Measurements from ENCODE around the gene RNF13.
"Not testable (repeated sequence)": the region's sequence is repeated elsewhere in the genome, so short reads cannot be mapped to it uniquely, and the experiment has no call there.

RNF13 gene

DNA sequence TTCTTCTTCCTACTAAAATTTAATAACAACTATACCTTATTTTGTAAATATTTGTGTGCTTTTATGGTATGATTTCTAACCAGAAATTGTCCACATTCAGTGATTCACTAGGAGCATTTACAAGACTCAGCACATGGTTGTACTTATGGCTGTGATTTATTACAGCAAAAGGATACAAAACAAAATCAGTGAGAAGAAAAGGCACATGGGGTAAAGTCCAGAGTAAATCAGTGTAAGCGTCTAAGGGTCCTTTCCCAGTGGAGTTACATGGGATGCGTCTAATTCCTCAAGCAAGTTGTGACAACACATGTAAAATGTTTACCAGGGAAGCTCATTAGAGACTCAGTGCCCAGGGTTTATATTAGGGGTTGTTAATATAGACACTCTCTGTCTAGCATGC is 31.1 kb downstream of the RNF13 start:
- DNase-seq: no peak

DNA sequence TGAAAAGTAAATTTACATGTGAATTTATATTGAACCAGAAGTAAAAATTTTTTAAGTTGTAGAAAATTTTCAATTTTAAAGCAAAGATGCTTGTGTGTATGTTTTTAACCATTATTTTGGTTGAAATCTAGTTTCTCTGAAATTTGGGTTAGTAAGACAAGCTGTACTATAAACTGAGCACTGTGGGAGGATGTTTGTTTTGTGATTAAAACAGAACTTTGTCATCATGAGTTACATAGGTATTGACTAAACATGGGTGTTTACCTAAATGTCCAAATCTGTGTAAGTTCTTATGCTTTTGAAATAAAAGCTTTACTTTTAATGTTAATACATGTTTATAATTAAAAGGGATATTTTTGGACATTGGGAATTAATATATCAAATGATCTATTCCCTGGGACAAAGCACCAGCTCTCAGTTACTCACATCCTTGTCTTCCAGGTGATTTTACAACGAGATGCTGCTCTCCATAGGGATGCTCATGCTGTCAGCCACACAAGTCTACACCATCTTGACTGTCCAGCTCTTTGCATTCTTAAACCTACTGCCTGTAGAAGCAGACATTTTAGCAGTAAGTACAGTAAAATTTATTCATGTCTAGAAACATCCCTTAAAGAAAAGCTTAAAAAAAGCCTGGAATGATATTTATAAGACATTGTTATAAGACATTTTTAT is 32.7 kb downstream of the RNF13 start:
- DNase-seq: no peak

DNA sequence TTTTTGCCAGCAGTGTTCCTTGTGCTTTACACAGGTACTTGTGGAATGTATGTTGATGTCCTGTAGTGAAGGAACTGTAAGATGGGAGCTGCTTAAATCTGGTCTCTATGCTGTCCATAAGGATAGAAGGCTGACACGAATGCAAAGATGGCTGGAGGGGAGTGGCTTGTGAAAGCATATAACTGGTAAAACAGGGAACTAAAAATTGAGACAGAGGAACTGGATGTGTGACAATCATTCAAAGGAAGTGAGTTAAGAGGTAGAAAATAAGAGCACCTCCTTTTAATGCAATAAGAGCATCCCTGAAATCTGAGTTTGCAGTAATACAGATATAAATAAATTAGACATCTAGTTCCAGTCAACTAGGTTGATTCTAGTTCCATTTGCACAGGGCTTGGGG is 35.2 kb downstream of the RNF13 start:
- no peak for DNase-seq

DNA sequence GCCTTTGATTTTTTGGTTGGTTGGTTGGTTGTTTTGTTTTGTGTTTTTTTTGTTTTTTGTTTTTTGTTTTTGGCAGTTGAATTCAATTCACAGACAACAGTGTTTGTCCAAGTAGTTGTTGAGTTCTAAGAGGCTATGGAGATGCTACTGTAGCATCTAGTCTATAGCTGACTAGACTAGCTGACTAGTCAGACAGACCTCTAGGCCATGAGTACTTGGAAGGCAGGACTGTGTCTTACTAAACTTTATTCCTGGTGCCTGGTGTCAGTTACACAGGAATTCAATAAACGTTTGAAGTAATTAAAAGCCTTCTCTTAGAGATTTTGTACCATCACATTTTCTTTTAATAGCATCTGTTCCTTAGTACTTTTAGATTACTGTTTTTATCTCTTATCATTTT is 35.7 kb downstream of the RNF13 start:
- no peak for DNase-seq

- no peak for DNase-seq
Measured at GRCh38 chr3:149850787-149851584, 38.0 kb downstream of the RNF13 start.

DNA sequence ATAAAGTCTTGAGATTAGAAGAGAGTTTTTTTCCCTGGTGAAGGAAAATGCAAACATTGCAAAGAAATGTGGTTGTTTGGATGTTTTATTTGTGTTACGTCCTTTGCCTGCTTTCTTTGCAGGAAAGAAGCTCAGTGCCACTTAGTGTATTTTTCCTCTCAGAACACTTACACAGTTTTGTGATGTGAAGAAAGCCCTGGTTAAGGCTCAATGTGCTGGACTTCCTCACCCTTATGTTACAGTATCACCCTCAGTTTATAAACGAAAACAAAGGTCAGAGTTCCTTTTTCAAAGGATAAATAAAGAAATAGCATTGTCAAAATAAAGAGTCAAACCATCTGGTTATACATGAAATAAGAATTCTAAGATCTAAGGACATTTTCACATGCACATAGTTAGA is 45.9 kb downstream of the RNF13 start:
- no peak for DNase-seq

DNA sequence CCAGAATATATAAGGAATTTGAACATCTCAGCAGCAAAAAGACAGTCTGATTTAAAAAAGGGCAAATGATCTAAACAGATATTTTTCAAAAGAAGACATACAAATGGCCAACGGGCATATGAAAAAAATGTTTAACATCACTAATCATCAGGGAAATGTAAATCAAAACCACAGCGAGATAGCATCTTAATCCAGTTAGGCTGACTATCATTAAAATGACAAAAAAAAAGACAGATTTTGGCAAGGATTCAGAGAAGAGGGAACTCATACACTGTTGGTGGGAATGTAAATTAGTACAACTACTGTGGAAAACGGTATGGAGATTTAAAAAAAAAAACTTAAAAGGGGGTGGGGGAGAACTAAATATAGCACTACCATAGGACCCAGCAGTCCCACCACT is 47.9 kb downstream of the RNF13 start:
- no peak for DNase-seq

- DNase-seq: no peak
Measured at GRCh38 chr3:149867563-149867962, 54.5 kb downstream of the RNF13 start.

- DNase-seq: no peak
Measured at GRCh38 chr3:149871855-149872254, 58.8 kb downstream of the RNF13 start.

DNA sequence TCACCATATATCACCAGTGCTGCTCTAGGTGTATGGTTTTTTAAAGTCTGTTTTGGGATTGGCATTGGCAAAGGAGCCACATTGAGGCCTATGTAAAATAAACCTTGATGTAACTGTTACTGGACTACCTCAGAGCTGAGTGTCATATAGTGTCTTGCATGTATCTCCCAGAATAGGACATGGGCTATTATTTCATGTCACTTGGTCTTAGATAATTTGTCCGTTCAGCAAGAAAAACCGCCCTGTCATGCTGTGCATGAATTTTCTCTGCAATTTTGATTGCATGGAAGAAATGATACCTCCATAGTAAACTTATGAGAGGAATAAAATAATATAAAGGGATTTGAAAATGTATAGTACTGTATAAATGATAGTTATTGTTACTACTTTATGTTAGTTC is 59.6 kb downstream of the RNF13 start:
- DNase-seq: no peak

DNA sequence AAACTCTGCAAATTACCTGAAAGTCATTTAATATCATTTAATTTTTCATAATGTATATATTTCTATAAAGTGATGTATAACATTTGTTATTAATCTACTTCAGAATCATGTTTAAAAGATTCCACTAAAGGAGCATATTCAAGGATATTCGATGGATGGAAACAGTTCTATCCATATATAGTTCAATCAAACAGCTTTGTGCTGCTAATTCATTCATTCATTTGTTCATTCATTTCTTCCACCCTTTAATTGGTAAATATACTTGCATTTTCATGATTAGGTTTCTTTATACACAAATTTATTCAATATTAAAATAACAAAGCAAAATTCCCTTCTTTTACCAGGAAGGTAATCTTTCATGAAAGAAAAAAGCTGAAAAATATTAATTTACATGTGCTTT is 64.7 kb downstream of the RNF13 start:
- no peak for DNase-seq

DNA sequence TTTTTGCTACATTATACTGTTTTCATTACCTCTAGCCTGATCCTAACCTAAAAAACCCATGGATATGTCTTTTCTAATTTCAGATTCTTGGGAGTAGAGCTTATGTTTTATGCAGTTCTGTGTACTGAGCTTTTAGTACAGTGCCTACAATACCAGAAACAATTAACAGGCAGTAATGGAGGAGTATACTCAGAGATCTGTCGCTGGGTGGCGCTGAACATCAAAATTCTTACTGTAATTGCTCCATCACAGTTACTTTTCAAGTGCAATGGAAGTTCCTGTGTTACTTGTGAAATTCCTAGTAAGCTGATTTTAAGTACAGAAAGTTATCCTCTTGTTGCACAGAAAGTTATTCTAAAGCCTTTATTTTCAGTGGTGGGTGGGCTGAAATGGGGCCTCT is 66.9 kb downstream of the RNF13 start:
- peak; percentile 48 for DNase-seq

- no peak for DNase-seq
Measured at GRCh38 chr3:149881879-149882278, 68.9 kb downstream of the RNF13 start.

GRCh38 chr3:149883134-149883533 is 70.1 kb downstream of the RNF13 start:
- no peak for DNase-seq

DNA sequence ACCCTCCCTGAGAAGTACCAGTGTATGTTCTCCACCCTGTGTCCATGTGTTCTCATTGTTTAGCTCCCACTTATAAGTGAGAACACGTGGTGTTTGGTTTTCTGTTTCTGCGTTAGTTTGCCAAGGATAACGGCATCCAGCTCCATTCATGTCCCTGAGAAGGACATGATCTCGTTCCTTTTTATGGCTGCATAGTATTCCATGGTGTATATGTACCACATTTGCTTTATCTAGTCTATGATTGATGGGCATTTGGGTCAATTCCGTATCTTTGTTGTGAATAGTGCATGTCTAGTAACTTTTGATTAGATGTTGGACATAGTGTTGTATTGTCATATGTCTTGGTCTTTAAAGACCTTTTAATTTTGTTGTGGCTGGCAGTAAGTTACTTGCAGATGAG is 70.8 kb downstream of the RNF13 start:
- not testable (repeated sequence) for DNase-seq

GRCh38 chr3:149884848-149885247 is 71.8 kb downstream of the RNF13 start:
- DNase-seq: not testable (repeated sequence)

DNA sequence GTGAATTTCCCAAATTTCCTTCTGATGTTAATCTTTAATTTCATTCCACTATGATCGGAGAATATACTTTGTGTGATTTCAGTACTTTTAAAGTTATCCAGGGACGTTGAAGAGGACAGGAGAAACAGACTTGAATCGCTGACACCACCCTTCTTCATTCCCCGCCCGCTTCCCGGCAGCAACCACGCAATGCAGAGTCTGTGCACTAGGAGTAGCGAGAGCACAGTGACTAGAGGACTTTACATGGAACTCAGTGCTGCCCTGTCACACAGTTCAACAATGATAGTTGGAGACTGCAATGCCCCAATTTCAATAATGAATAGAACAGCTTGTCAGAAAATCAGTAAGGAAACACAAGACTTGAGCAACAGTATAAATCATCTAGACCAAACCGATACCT is 73.9 kb downstream of the RNF13 start:
- no peak for DNase-seq

GRCh38 chr3:149891621-149892020 is 78.6 kb downstream of the RNF13 start:
- no peak for DNase-seq

GRCh38 chr3:149892371-149892770 is 79.4 kb downstream of the RNF13 start:
- no peak for DNase-seq

DNA sequence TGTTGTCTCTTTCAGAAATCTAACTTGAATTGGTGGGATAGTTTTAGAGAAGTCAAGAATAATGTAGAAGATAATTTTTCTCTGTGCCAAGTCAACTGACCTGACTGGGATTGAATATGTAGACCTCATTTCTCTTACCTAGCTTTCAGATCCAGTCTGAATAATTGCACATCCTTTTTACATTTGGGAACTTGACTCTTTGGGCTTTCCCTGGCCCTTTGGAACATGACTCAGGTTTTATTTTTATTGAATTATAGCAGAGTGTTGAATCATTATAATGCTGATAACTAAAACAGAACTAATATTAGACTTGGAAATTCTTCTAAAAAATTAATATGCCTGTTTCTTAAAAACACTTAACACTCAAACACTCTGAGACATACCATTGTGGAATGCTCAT is 81.2 kb downstream of the RNF13 start:
- no peak for DNase-seq

DNA sequence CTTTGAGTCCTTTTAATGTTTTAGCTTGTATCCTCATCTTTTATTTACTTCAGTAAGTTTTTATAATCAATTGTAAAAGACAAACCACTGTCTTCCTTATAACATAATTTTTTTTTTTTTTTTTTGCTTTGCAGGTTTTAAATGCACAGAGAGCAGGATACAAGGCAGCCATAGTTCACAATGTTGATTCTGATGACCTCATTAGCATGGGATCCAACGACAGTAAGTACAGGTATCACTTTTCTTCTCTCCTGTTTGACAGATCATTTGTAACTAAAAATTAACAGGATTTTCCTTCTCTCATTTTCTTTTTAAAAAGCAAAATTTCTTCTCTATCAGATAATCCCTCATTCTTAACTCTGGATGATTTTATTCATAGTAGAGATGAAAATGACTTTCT is 82.3 kb downstream of the RNF13 start:
- DNase-seq: no peak

GRCh38 chr3:149895769-149896168 is 82.8 kb downstream of the RNF13 start:
- no peak for DNase-seq

- DNase-seq: no peak
Measured at GRCh38 chr3:149898771-149899170, 85.8 kb downstream of the RNF13 start.

DNA sequence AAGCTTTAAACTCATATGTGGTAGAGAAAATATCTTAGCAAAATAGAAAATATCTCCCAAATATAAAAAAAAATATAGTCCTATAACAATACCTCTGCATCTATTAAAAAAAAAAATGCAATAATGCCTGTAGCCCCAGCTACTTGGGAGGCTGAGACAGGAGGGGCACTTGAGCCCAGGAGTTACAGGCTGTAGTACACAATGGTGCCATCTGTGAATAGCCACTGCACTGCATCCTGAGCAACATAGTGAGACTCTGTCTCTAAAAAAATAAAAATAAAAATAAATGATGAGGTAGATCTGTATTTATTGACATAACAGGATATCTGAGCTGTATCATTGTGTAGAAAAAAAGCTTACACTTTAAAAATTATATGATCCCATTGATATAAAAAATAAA is 87.3 kb downstream of the RNF13 start:
- DNase-seq: no peak

DNA sequence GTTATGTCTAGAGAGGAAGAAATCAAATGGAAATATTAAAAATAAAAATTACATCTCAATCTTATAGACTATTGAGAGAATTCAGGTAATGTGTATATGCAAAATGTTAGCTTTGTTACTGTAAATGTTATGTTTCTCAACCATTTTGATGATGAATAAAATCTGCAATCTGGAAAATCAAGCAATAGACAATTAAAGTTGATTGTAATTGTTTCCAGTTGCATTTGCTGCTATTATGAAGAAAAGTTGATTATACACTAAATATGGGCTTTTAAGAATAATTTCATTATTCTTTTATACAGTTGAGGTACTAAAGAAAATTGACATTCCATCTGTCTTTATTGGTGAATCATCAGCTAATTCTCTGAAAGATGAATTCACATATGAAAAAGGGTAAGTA is 88.8 kb downstream of the RNF13 start:
- DNase-seq: no peak

Data from activated CD4-positive, alpha-beta T cell treated with anti-CD3 and anti-CD28 coated beads for 48 hours (primary cell).